ENCODE data around the gene FLYWCH1. TPM values are rescaled to one million over a fixed set of nuclear protein-coding genes. Genes with fewer than 3 reads are reported as not detected.
A peak's percentile ranks its signal among the peaks of the same experiment; 100 is the strongest.

FLYWCH1 gene
- total RNA-seq = 35.3 and 42.9 TPM in 2 replicates

GRCh38 chr16:2911638-2912329 is at the start of gene FLYWCH1:
Gene FLYWCH1 (plus strand): TSS chr16:2911931. CDS start chr16:2929686, 17,755 bp downstream.
- DNase-seq (ENCODE audit: low read depth) = peak; percentile 90

- no peak for DNase-seq (ENCODE audit: low read depth)
Measured at GRCh38 chr16:2865651-2866050, 46.1 kb upstream of the FLYWCH1 start.

GRCh38 chr16:2866431-2866830 is 45.3 kb upstream of the FLYWCH1 start:
- DNase-seq (ENCODE audit: low read depth) = no peak

- no peak for DNase-seq (ENCODE audit: low read depth)
Measured at GRCh38 chr16:2867661-2867986, 44.1 kb upstream of the FLYWCH1 start.

- DNase-seq (ENCODE audit: low read depth) = peak; percentile 76
Measured at GRCh38 chr16:2867987-2868789, 43.5 kb upstream of the FLYWCH1 start.

GRCh38 chr16:2871926-2872325 is 39.8 kb upstream of the FLYWCH1 start:
- DNase-seq (ENCODE audit: low read depth) = no peak

GRCh38 chr16:2874032-2874911 is 37.5 kb upstream of the FLYWCH1 start:
- no peak for DNase-seq (ENCODE audit: low read depth)

- peak; percentile 25 for DNase-seq (ENCODE audit: low read depth)
Measured at GRCh38 chr16:2874912-2875362, 36.8 kb upstream of the FLYWCH1 start.

- DNase-seq (ENCODE audit: low read depth) = no peak
Measured at GRCh38 chr16:2879854-2880508, 31.8 kb upstream of the FLYWCH1 start.

GRCh38 chr16:2881783-2882649 is 29.7 kb upstream of the FLYWCH1 start:
- DNase-seq (ENCODE audit: low read depth) = no peak

GRCh38 chr16:2882650-2883457 is 28.9 kb upstream of the FLYWCH1 start, which contains the start of gene FLYWCH2:
Gene FLYWCH2 (plus strand): TSS chr16:2883215. CDS start chr16:2896450, 13,235 bp downstream.
- DNase-seq (ENCODE audit: low read depth) = peak; percentile 97

GRCh38 chr16:2883458-2883908 is 28.2 kb upstream of the FLYWCH1 start:
- no peak for DNase-seq (ENCODE audit: low read depth)

GRCh38 chr16:2884041-2884451 is 27.7 kb upstream of the FLYWCH1 start:
- DNase-seq (ENCODE audit: low read depth) = no peak

GRCh38 chr16:2894231-2894630 is 17.5 kb upstream of the FLYWCH1 start:
- DNase-seq (ENCODE audit: low read depth) = no peak

GRCh38 chr16:2895813-2896212 is 15.9 kb upstream of the FLYWCH1 start:
- DNase-seq (ENCODE audit: low read depth) = peak; percentile 61

- DNase-seq (ENCODE audit: low read depth) = no peak
Measured at GRCh38 chr16:2896480-2897010, 15.2 kb upstream of the FLYWCH1 start.

- DNase-seq (ENCODE audit: low read depth) = no peak
Measured at GRCh38 chr16:2897110-2897509, 14.6 kb upstream of the FLYWCH1 start.

- no peak for DNase-seq (ENCODE audit: low read depth)
Measured at GRCh38 chr16:2898831-2899563, 12.7 kb upstream of the FLYWCH1 start.
